AG09319 (cell line): ENCODE data around the gene INHBB.

ENCODE experiments used
- DNase-seq: peaks from one replicate; pipeline ENCODE4 v3.0.0-alpha.2; 2010; ENCODE audit warnings: low read depth; ENCODE audit errors: extremely low read depth
- CTCF ChIP-seq: IDR thresholded peaks from 2 replicates; pipeline ENCODE4 v1.5.1; 2011; ENCODE audit warnings: low read depth, mild to moderate bottlenecking, inconsistent platforms, low read length, moderate library complexity

INHBB gene

GRCh38 chr2:120368086-120368485, 22.1 kb downstream of the INHBB start:
- TF ChIP-seq CTCF, result no peak
- DNase-seq, result no peak

GRCh38 chr2:120369250-120369649, 23.3 kb downstream of the INHBB start:
- DNase-seq, result no peak
- TF ChIP-seq CTCF, result no peak

- no peak for DNase-seq
- TF ChIP-seq CTCF, result no peak
These were observed 26.2 kb downstream of the INHBB start for GRCh38 chr2:120371969-120372625.

- no peak for TF ChIP-seq CTCF
- no peak for DNase-seq
These were observed 26.9 kb downstream of the INHBB start for GRCh38 chr2:120372816-120373215.

- no peak for DNase-seq
- no peak for TF ChIP-seq CTCF
These were observed 27.5 kb downstream of the INHBB start for GRCh38 chr2:120373424-120373823.

- TF ChIP-seq CTCF, result no peak
- no peak for DNase-seq
These were observed 28.9 kb downstream of the INHBB start for GRCh38 chr2:120374821-120375220.

GRCh38 chr2:120375251-120376020, 29.5 kb downstream of the INHBB start:
- no peak for TF ChIP-seq CTCF
- DNase-seq, result no peak
